ENCODE data around the gene ORM1. TPM values are rescaled to one million over a fixed set of nuclear protein-coding genes. Genes with fewer than 3 reads are reported as not detected.

The ORM1 gene
- total RNA-seq, 1 experiment from 2014 or later = not detected

- no peaks in the 10 kb centered on the region for H3F3A ChIP-seq (ENCODE audit: low read length, unreplicated experiment)
- no peaks in the 10 kb centered on the region for H3K27me3 ChIP-seq (ENCODE audit: low read length)
- H3K36me3 ChIP-seq (ENCODE audit: low read depth, low read length) = no peaks in the 10 kb centered on the region
- no peaks in the 10 kb centered on the region for H4K20me1 ChIP-seq (ENCODE audit: low read length)
- no peak overlapping the region for H3K27ac ChIP-seq (ENCODE audit: low read length)
- no peaks in the 10 kb centered on the region for H3K9me2 ChIP-seq (replicated peaks; ENCODE audit: low read length)
- no TSS peak for BruUV-seq (replicated peaks)
- intact Hi-C loops (cut with micrococcal nuclease) = no loop called here
- no peak for TF ChIP-seq EZH2 (IDR thresholded peaks at IDR 0.05; ENCODE audit: low read length, unreplicated experiment)
- no peak for TF ChIP-seq EZH2phosphoT487 (IDR thresholded peaks at IDR 0.05; ENCODE audit: borderline replicate concordance, low read length)
- TF ChIP-seq CTCF (conservative IDR thresholded peaks at IDR 0.05; ENCODE audit: low read depth, low read length) = no peak
- ChIA-PET CTCF (no interaction called here), POLR2A (ENCODE audit: unreplicated experiment) (no interaction called here)
- ATAC-seq (no peak), DNase-seq (no peak)
- no peak overlapping the region for H2AFZ ChIP-seq (ENCODE audit: low read length)
- no peak overlapping the region for H3K9ac ChIP-seq (ENCODE audit: low read length)
- H3K79me2 ChIP-seq (ENCODE audit: low read length) = no peaks in the 10 kb centered on the region
- H3K4me1 ChIP-seq (ENCODE audit: insufficient read depth, low read length) = peaks cover 27% of the 10 kb centered on the region
- H3K4me3 ChIP-seq (ENCODE audit: low read length) = no peak overlapping the region
- H3K4me2 ChIP-seq (ENCODE audit: low read length) = no peak overlapping the region
- H3K9me3 ChIP-seq (ENCODE audit: low read length) = no peaks in the 10 kb centered on the region
These were observed 40.4 kb upstream of the ORM1 start for GRCh38 chr9:114282507-114282906.

- Histone ChIP-seq H3K9me2 (replicated peaks; ENCODE audit: low read length) (no peaks in the 10 kb centered on the region), H3K79me2 (ENCODE audit: low read length) (no peaks in the 10 kb centered on the region), H3K36me3 (ENCODE audit: low read depth, low read length) (no peaks in the 10 kb centered on the region), H3K9me3 (ENCODE audit: low read length) (no peaks in the 10 kb centered on the region), H3K4me2 (ENCODE audit: low read length) (no peak overlapping the region), H3K4me1 (ENCODE audit: insufficient read depth, low read length) (peaks cover 22% of the 10 kb centered on the region), H3F3A (ENCODE audit: low read length, unreplicated experiment) (no peaks in the 10 kb centered on the region), H2AFZ (ENCODE audit: low read length) (no peak overlapping the region), H3K9ac (ENCODE audit: low read length) (no peak overlapping the region), H3K27me3 (ENCODE audit: low read length) (no peaks in the 10 kb centered on the region), H3K4me3 (ENCODE audit: low read length) (no peak overlapping the region), H3K27ac (ENCODE audit: low read length) (no peak overlapping the region), H4K20me1 (ENCODE audit: low read length) (no peaks in the 10 kb centered on the region)
- ATAC-seq (no peak), DNase-seq (no peak)
- POLR2A ChIA-PET (ENCODE audit: unreplicated experiment) = no interaction called here
- no TSS peak for BruUV-seq (replicated peaks)
- CTCF ChIA-PET = no interaction called here
- no peak for TF ChIP-seq EZH2phosphoT487 (IDR thresholded peaks at IDR 0.05; ENCODE audit: borderline replicate concordance, low read length)
- no peak for TF ChIP-seq CTCF (conservative IDR thresholded peaks at IDR 0.05; ENCODE audit: low read depth, low read length)
- no peak for TF ChIP-seq EZH2 (IDR thresholded peaks at IDR 0.05; ENCODE audit: low read length, unreplicated experiment)
- intact Hi-C loops (cut with micrococcal nuclease) = no loop called here
These were observed 40.0 kb upstream of the ORM1 start for GRCh38 chr9:114282926-114283325.

GRCh38 chr9:114283551-114284111 lies 39.3 kb upstream of the ORM1 start:
- no peak for DNase-seq
- no peaks in the 10 kb centered on the region for H3F3A ChIP-seq (ENCODE audit: low read length, unreplicated experiment)
- H4K20me1 ChIP-seq (ENCODE audit: low read length) = no peaks in the 10 kb centered on the region
- no TSS peak for BruUV-seq (replicated peaks)
- no peaks in the 10 kb centered on the region for H3K36me3 ChIP-seq (ENCODE audit: low read depth, low read length)
- no peak overlapping the region for H3K4me2 ChIP-seq (ENCODE audit: low read length)
- CTCF ChIA-PET = no interaction called here
- H3K9me3 ChIP-seq (ENCODE audit: low read length) = no peaks in the 10 kb centered on the region
- no peak for TF ChIP-seq CTCF (conservative IDR thresholded peaks at IDR 0.05; ENCODE audit: low read depth, low read length)
- no peaks in the 10 kb centered on the region for H3K79me2 ChIP-seq (ENCODE audit: low read length)
- no peak overlapping the region for H3K9ac ChIP-seq (ENCODE audit: low read length)
- POLR2A ChIA-PET (ENCODE audit: unreplicated experiment) = no interaction called here
- no peaks in the 10 kb centered on the region for H3K9me2 ChIP-seq (replicated peaks; ENCODE audit: low read length)
- no peak overlapping the region for H3K4me3 ChIP-seq (ENCODE audit: low read length)
- H3K27ac ChIP-seq (ENCODE audit: low read length) = no peak overlapping the region
- intact Hi-C loops (cut with micrococcal nuclease) = no loop called here
- no peak for ATAC-seq
- H3K27me3 ChIP-seq (ENCODE audit: low read length) = no peaks in the 10 kb centered on the region
- H2AFZ ChIP-seq (ENCODE audit: low read length) = no peak overlapping the region
- peaks cover 19% of the 10 kb centered on the region for H3K4me1 ChIP-seq (ENCODE audit: insufficient read depth, low read length)
